DMS53 (cell line): ENCODE results near the gene SPDEF.

Experiments
- DNase-seq: peaks from one replicate; lab custom pipeline; 2025; lab: John Stamatoyannopoulos, UW

SPDEF gene

GRCh38 chr6:34544776-34545471 is 11.2 kb downstream of the SPDEF start:
- no peak for DNase-seq

- DNase-seq: no peak
Measured at GRCh38 chr6:34544052-34544604, 12.0 kb downstream of the SPDEF start.

- DNase-seq: no peak
Measured at GRCh38 chr6:34543421-34543820, 12.7 kb downstream of the SPDEF start.

GRCh38 chr6:34540841-34541240 is 15.3 kb downstream of the SPDEF start:
- no peak for DNase-seq

- DNase-seq: no peak
Measured at GRCh38 chr6:34540222-34540621, 15.9 kb downstream of the SPDEF start.

- DNase-seq: no peak
Measured at GRCh38 chr6:34539181-34539580, 16.9 kb downstream of the SPDEF start.

GRCh38 chr6:34538581-34538980 is 17.5 kb downstream of the SPDEF start:
- no peak for DNase-seq

GRCh38 chr6:34537922-34538550 is 18.1 kb downstream of the SPDEF start:
- no peak for DNase-seq

GRCh38 chr6:34536959-34537848 is 18.9 kb downstream of the SPDEF start:
- no peak for DNase-seq

GRCh38 chr6:34536251-34536958 is 19.7 kb downstream of the SPDEF start:
- no peak for DNase-seq

- no peak for DNase-seq
Measured at GRCh38 chr6:34535646-34536045, 20.5 kb downstream of the SPDEF start.

- DNase-seq: no peak
Measured at GRCh38 chr6:34535199-34535598, 20.9 kb downstream of the SPDEF start.

- no peak for DNase-seq
Measured at GRCh38 chr6:34534656-34535055, 21.5 kb downstream of the SPDEF start.

GRCh38 chr6:34534146-34534545 is 22.0 kb downstream of the SPDEF start:
- DNase-seq: no peak

GRCh38 chr6:34532230-34532629 is 23.9 kb downstream of the SPDEF start:
- DNase-seq: no peak

- no peak for DNase-seq
Measured at GRCh38 chr6:34531580-34532201, 24.4 kb downstream of the SPDEF start.

- DNase-seq: no peak
Measured at GRCh38 chr6:34530753-34531365, 25.3 kb downstream of the SPDEF start.

GRCh38 chr6:34529665-34530327 is 26.3 kb downstream of the SPDEF start:
- DNase-seq: peak; percentile 38

GRCh38 chr6:34528996-34529664 is 27.0 kb downstream of the SPDEF start:
- DNase-seq: no peak
